ENCODE measurements around the gene OLFM3.

The OLFM3 gene

DNA sequence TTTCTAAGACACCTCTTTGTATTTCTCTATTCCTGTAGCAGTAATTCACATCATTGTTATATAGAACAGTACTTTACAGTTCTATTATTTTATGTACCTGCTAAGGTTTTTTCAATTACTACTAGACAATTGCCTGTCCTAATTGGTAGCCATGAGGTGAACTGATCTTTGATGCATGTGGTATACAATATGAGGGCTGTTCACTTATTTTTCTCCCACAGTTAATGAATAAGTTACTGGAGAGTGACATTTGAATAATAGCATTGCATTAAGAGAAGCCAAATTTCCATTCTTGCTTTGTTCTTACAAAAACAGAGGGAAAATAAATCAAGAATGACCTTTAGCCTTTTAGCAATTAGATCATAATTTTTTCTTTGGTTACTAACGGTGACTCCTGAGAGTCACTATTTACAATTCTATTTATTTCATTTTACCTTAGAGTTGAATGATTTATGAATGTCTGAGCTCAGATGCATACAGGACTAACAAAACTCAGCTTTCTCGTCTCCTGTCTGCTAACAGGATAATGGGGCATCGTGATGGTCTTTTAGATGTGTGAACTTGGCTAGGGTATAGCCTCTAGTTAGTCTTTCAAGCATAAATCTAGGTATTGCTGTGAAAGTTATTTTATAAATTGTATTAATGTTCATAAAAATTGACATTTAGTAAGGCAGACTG, 54.1 kb downstream of the OLFM3 start:
- in situ Hi-C loops (cut with MboI; ENCODE audit: low pct_unique_long_range_greater_than_20kb, low sequenced_read_pairs, unreplicated experiment): no loop called here
- TF ChIP-seq, protein P1, sequence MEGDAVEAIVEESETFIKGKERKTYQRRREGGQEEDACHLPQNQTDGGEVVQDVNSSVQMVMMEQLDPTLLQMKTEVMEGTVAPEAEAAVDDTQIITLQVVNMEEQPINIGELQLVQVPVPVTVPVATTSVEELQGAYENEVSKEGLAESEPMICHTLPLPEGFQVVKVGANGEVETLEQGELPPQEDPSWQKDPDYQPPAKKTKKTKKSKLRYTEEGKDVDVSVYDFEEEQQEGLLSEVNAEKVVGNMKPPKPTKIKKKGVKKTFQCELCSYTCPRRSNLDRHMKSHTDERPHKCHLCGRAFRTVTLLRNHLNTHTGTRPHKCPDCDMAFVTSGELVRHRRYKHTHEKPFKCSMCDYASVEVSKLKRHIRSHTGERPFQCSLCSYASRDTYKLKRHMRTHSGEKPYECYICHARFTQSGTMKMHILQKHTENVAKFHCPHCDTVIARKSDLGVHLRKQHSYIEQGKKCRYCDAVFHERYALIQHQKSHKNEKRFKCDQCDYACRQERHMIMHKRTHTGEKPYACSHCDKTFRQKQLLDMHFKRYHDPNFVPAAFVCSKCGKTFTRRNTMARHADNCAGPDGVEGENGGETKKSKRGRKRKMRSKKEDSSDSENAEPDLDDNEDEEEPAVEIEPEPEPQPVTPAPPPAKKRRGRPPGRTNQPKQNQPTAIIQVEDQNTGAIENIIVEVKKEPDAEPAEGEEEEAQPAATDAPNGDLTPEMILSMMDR (IDR thresholded peaks at IDR 0.05; ENCODE audit: extremely low read depth, insufficient read depth, missing control alignments): no peak
- DNase-seq (ENCODE audit: low spot score): no peak

DNA sequence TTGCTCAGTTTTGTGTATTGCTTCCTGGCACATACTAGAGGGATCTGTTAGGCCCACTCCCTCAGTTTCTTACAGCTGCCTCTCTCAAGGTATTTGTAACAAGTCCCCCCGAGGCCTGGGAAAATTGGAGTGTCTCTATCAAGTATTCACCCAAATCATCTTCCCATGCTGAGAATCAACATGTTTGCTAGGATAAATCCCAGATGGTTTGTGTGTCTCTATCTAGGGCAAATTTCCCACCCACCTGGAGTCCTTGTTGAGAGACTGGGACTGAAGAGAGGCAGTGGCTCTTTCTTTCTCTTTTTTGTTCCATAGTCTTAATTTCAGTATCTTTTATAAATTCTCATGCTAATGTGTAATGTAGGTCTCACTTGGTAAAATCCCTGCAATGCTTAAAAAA, 58.0 kb downstream of the OLFM3 start:
- in situ Hi-C loops (cut with MboI; ENCODE audit: low pct_unique_long_range_greater_than_20kb, low sequenced_read_pairs, unreplicated experiment): no loop called here
- no peak for DNase-seq (ENCODE audit: low spot score)
- TF ChIP-seq, protein P1 (IDR thresholded peaks at IDR 0.05; ENCODE audit: extremely low read depth, insufficient read depth, missing control alignments): no peak

DNA sequence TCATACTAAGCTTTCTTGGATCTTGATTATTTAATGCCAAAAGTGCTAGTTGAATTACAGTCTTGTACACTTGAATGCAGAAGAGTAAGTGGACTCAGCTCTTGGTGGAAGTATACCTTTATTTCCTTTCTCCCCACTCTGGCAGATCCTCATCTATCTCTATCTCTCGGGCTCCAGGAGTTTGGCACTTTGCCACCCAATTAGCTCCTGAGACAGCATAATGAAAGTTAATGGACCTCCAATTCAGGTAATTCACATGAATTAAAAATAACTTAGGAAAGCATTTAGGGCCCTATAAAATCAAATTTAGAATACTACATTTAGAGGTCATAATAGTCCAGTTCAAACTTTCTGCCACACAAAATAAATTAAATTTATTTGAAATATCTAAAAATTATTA, 67.4 kb downstream of the OLFM3 start:
- in situ Hi-C loops (cut with MboI; ENCODE audit: low pct_unique_long_range_greater_than_20kb, low sequenced_read_pairs, unreplicated experiment): no loop called here
- DNase-seq (ENCODE audit: low spot score): no peak
- TF ChIP-seq, protein P1 (IDR thresholded peaks at IDR 0.05; ENCODE audit: extremely low read depth, insufficient read depth, missing control alignments): no peak

DNA sequence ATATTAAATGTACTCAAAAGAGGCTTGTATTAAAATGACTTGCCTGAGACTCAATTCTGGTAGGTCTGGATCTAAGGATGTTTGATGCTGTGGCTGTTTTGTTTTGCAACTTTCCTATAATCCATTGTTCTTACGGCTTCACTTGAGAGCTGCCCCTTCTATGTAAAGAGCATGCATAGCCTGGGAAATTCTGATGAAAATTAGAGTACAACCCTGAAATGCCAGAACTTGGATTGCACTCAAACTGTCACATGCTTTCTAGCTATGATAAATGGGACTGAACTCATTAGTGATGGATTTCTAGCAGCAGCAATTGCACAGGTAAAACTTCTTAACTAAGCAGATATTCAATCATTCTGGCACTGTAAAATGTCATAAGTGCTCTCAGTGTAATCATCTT, 67.9 kb downstream of the OLFM3 start:
- TF ChIP-seq, protein P1 (IDR thresholded peaks at IDR 0.05; ENCODE audit: extremely low read depth, insufficient read depth, missing control alignments): no peak
- in situ Hi-C loops (cut with MboI; ENCODE audit: low pct_unique_long_range_greater_than_20kb, low sequenced_read_pairs, unreplicated experiment): no loop called here
- DNase-seq (ENCODE audit: low spot score): no peak

DNA sequence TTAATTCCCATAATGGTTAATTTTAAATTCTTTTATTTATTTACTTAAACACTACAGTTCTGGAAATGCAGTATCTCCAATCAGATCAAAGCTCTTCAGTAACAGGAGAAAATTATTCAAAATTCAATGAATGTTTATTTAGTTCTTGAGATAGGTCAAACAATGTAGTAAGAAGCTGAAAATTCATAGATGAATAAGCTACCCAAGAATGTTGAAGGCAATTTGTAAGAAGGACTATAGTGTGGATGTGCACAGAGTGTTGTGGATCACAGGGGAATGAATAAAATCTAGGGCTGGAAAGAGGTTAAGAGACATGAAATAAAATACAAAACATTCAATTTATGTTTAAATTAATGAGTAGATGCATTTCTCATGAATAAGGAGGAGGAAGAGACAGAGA, 72.0 kb downstream of the OLFM3 start:
- in situ Hi-C loops (cut with MboI; ENCODE audit: low pct_unique_long_range_greater_than_20kb, low sequenced_read_pairs, unreplicated experiment): no loop called here
- TF ChIP-seq, protein P1 (IDR thresholded peaks at IDR 0.05; ENCODE audit: extremely low read depth, insufficient read depth, missing control alignments): no peak
- DNase-seq (ENCODE audit: low spot score): no peak

DNA sequence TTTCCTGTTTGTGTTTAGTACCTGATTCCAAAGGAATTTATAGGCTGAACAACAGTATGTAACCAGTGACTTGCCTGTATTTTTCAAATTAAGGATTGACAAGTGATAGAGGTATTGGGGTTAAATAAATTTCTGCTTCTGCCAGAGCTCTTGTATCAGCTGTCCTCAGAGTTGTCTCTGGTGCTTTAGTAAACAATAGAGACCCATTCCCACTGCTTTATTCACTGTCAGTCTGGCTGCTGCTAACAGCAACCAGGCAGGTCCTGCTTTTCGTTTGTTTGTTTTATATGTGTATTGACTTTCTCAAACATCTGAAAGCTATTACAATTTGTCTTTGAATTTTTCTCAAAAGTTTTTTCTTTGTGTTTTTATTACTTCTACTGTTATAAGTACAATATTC, 76.1 kb downstream of the OLFM3 start:
- DNase-seq (ENCODE audit: low spot score): no peak
- in situ Hi-C loops (cut with MboI; ENCODE audit: low pct_unique_long_range_greater_than_20kb, low sequenced_read_pairs, unreplicated experiment): no loop called here
- TF ChIP-seq, protein P1 (IDR thresholded peaks at IDR 0.05; ENCODE audit: extremely low read depth, insufficient read depth, missing control alignments): no peak
